GM13977 (cell line): ENCODE results near the gene EIF4H.
A peak's percentile ranks its signal among the peaks of the same experiment; 100 is the strongest.

ENCODE experiments used
- DNase-seq: peaks from one replicate; pipeline ENCODE4 v3.0.0; 2012; ENCODE audit warnings: low spot score
- in situ Hi-C: fragments of 300-500 bp; cut with MboI; formaldehyde crosslinking; loops from one replicate; pipeline ENCODE4 v1.12.0; 2022; ENCODE audit warnings: low sequenced_read_pairs, low pct_unique_long_range_greater_than_20kb, mixed read lengths, inconsistent platforms; ENCODE audit not compliant: unreplicated experiment
- TF ChIP-seq, protein P1 (sequence below): IDR thresholded peaks from 2 replicates; pipeline ENCODE4 v1.5.1; 2012; ENCODE audit warnings: mild to moderate bottlenecking, control low read depth; ENCODE audit not compliant: insufficient read depth; ENCODE audit errors: extremely low read depth, missing control alignments

Gene EIF4H

DNA sequence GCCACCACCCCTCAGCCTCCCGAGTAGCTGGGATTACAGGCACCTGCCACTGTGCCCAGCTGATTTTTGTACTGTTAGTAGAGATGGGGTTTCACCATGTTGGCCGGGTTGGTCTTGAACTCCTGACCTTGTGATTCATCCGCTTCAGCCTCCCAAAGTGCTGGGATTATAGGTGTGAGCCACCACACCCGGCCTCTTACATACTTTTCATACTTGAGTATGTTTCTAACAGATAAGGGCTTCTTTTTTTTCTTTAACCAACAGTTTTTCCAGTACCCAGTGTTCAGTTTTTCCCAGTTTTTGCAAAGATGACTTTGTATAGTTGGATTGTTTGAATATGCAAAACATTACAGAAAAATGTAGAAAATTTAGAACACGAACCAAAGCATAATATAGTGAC, 7.7 kb downstream of the EIF4H start:
- DNase-seq: no peak
- in situ Hi-C loops: loop anchor here (25.0 kb wide), 1 partner anchor 95 kb away; the partner anchor contains the start of gene LIMK1
- TF ChIP-seq, protein P1, sequence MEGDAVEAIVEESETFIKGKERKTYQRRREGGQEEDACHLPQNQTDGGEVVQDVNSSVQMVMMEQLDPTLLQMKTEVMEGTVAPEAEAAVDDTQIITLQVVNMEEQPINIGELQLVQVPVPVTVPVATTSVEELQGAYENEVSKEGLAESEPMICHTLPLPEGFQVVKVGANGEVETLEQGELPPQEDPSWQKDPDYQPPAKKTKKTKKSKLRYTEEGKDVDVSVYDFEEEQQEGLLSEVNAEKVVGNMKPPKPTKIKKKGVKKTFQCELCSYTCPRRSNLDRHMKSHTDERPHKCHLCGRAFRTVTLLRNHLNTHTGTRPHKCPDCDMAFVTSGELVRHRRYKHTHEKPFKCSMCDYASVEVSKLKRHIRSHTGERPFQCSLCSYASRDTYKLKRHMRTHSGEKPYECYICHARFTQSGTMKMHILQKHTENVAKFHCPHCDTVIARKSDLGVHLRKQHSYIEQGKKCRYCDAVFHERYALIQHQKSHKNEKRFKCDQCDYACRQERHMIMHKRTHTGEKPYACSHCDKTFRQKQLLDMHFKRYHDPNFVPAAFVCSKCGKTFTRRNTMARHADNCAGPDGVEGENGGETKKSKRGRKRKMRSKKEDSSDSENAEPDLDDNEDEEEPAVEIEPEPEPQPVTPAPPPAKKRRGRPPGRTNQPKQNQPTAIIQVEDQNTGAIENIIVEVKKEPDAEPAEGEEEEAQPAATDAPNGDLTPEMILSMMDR: no peak

DNA sequence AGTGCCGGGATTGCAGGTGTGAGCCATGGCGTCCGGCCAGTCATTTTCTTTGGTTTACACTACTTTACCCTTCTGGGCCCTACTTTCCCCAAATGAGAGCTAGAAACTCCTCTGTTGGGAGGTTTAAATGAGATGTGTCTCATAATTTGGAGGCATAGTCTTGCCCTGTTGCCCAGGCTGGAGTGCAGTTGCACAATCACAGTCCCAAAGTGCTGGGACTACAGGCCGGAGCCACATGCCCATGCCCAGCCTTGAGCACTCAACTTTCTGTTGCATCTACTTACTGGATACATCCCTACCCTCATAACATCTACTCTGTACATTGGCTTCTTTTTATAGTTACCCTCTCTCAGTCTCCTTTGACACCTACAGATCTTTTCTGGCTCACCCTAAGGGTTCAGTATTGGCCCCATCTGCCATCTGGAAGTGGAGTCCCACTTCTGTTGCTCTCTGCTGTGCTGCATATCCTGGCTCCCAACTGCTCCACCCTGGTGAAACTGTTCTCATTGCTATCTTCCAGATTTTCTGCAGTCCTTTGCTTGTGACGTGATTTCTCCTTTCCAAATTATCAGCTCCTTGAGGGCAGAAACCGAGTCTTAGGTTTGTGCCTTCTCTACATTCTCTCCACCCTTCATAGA, 8.4 kb downstream of the EIF4H start:
- TF ChIP-seq, protein P1: no peak
- in situ Hi-C loops: loop anchor here (25.0 kb wide), 1 partner anchor 95 kb away; the partner anchor contains the start of gene LIMK1
- no peak for DNase-seq

DNA sequence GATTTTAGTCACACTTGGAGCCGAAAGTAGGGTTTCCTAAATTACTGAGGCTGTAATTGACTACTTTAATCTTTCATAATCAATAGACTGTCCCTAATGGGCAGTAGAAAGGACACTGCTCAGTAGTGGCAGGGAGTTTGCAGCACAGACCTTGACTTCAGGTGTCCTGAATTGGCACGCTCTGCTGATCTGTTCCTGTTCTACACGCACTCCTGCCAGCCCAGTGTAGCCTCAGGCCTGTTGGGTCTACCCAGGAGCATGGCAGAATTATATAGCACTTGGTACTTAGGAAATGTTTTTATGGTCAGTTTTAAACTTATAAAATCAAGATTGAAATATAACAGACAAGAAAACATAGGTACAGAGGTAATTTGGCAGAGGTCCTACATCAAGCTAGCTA, 9.0 kb downstream of the EIF4H start:
- TF ChIP-seq, protein P1: no peak
- no peak for DNase-seq
- in situ Hi-C loops: loop anchor here (25.0 kb wide), 1 partner anchor 96 kb away; the partner anchor contains the start of gene LIMK1

GRCh38 chr7:74183653-74184450, 9.7 kb downstream of the EIF4H start:
- in situ Hi-C loops: loop anchor here (25.0 kb wide), 1 partner anchor 97 kb away; the partner anchor contains the start of gene LIMK1
- no peak for DNase-seq
- TF ChIP-seq, protein P1: peak; percentile 49

DNA sequence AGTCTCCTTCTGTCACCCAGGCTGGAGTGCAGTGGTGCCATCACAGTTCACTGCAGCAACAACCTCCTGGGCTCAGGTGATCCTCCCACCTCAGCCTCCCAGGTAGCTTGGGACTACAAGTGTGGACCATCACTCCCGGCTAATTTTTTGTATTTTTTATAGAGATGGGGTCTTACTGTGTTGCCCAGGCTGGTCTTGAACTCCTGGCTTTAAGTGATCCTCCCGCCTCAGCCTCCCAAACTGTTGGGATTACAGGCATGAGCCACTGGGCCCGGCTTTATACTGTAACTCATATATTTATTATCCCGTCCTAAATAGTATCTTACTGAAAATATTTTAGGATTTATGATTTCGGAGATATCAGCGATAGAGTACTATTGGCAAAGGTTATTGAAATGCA, 10.9 kb downstream of the EIF4H start:
- in situ Hi-C loops: loop anchor here (25.0 kb wide), 1 partner anchor 98 kb away; the partner anchor contains the start of gene LIMK1
- DNase-seq: no peak
- TF ChIP-seq, protein P1: no peak

- in situ Hi-C loops: loop anchor here (25.0 kb wide), 1 partner anchor 98 kb away; the partner anchor contains the start of gene LIMK1
- DNase-seq: no peak
- TF ChIP-seq, protein P1: no peak
Measured at GRCh38 chr7:74185636-74186035, 11.5 kb downstream of the EIF4H start.
